Measurements from ENCODE around the gene GLI3. TPM values are rescaled to one million over a fixed set of nuclear protein-coding genes. Genes with fewer than 3 reads are reported as not detected.
A peak's percentile ranks its signal among the peaks of the same experiment; 100 is the strongest.

Gene GLI3
- total and polyA plus RNA-seq, 2 of the 4 experiments (the other 2 are of a cell fraction): 1.3 to 3.9 TPM

GRCh38 chr7:41930538-41931262 is 306.3 kb downstream of the GLI3 start (continued):
- TF ChIP-seq ELK1 (IDR thresholded peaks at IDR 0.05; ENCODE audit: borderline replicate concordance, low read depth, low read length) (no peak), FOS (IDR thresholded peaks at IDR 0.05; ENCODE audit: low read depth, low read length) (no peak)

- no peak overlapping the region for H3K9ac ChIP-seq (ENCODE audit: low read depth, low read length)
- 0 out of 3 replicates have a peak overlapping the region, but pooled peaks have one; percentile 64 for H2BK15ac ChIP-seq (ENCODE audit: low read depth, low read length)
- H2BK120ac ChIP-seq (ENCODE audit: low read depth, low read length): peak overlapping the region; percentile 78
- CTCF ChIA-PET: interaction anchor here (1.1 to 1.5 kb wide), 2 partner anchors 12 to 42 kb away, joined by 3 to 8 read pairs; no protein-coding TSS in a partner anchor
- H3K27ac ChIP-seq (ENCODE audit: insufficient read depth, low read length): peak overlapping the region; percentile 63; the same call in 1 of the 2 replicates
- no peaks in the 10 kb centered on the region for H3K27me3 ChIP-seq (ENCODE audit: control insufficient read depth, insufficient read depth, low read length)
- no TSS peak for BruUV-seq (replicated peaks)
- in situ Hi-C loops (cut with MboI; ENCODE audit: low sequenced_read_pairs) (no loop called here), dilution Hi-C loops (cut with HindIII; ENCODE audit: low sequenced_read_pairs, unreplicated experiment) (no loop called here), intact Hi-C loops (cut with micrococcal nuclease) (no loop called here)
- H4K91ac ChIP-seq (ENCODE audit: insufficient read depth, low read depth, low read length): peak overlapping the region; percentile 67; the same call in 1 of the 2 replicates
- H3K4me1 ChIP-seq (ENCODE audit: control insufficient read depth, insufficient read depth, low read length): peaks cover 13% of the 10 kb centered on the region
- DNase-seq (peak; percentile 53), ATAC-seq (ENCODE audit: low read depth) (peak; percentile 83)
- H3K4me3 ChIP-seq (ENCODE audit: insufficient read depth, low read depth, low read length): no peak overlapping the region
- peak overlapping the region in 1 of 2 experiments; percentile 41; a peak in 1 of 4 replicates for H4K8ac ChIP-seq (ENCODE audit: low read depth in 2 of 2, low read length in 2 of 2)
- no peak overlapping the region for H2AK9ac ChIP-seq (replicated peaks; ENCODE audit: low read depth, low read length, poor library complexity)
- WGBS, 2 experiments (ENCODE audit: extremely low coverage in 2 of 2, insufficient read length in 1 of 2): no CpG with 5 or more reads among the region's 1 CpG
- no peak overlapping the region for H3K23ac ChIP-seq (ENCODE audit: low read depth, low read length)
- H3K4ac ChIP-seq (ENCODE audit: low read depth, low read length): peak overlapping the region; percentile 68
- H2AFZ ChIP-seq (replicated peaks; ENCODE audit: low read length, poor library complexity): no peak overlapping the region
- no peaks in the 10 kb centered on the region; the same call in 1 of the 2 replicates for H3K9me1 ChIP-seq (ENCODE audit: insufficient read depth, low read length)
- no peak overlapping the region for H3K14ac ChIP-seq (replicated peaks; ENCODE audit: low read depth, low read length)
- H2BK5ac ChIP-seq (ENCODE audit: low read depth, low read length, poor library complexity, severe bottlenecking): no peak overlapping the region
- 0 out of 2 replicates have a peak overlapping the region, but pooled peaks have one; percentile 6 for H2AK5ac ChIP-seq (ENCODE audit: low read depth, low read length)
- H2BK20ac ChIP-seq (ENCODE audit: low read depth, low read length): peak overlapping the region; percentile 62
- H3K18ac ChIP-seq (ENCODE audit: low read depth, low read length): peak overlapping the region; percentile 87
- H3K36me3 ChIP-seq (ENCODE audit: control insufficient read depth, insufficient read depth, low read length): no peaks in the 10 kb centered on the region
- H3K79me1 ChIP-seq (ENCODE audit: low read depth in 1 of 2, low read length in 2 of 2): no peaks in the 10 kb centered on the region
- H3K4me2 ChIP-seq (ENCODE audit: low read depth, low read length): peak overlapping the region; percentile 39; the same call in 1 of the 2 replicates
- H4K5ac ChIP-seq (ENCODE audit: low read depth, low read length): peak overlapping the region; percentile 45; the same call in 1 of the 2 replicates
- H4K20me1 ChIP-seq (ENCODE audit: insufficient read depth, low read length): no peaks in the 10 kb centered on the region
- H3K9me3 ChIP-seq (ENCODE audit: control insufficient read depth, insufficient read depth, low read length): no peaks in the 10 kb centered on the region
- H3K56ac ChIP-seq (ENCODE audit: extremely low read depth, insufficient read depth, low read length): no peak overlapping the region
- POLR2A ChIA-PET (ENCODE audit: unreplicated experiment): no interaction called here
- TF ChIP-seq CHD1 (IDR thresholded peaks at IDR 0.05; ENCODE audit: low read depth, low read length): no peak
- TF ChIP-seq MAZ (IDR thresholded peaks at IDR 0.05; ENCODE audit: borderline replicate concordance, low read depth, low read length): no peak
- TF ChIP-seq FOS (IDR thresholded peaks at IDR 0.05; ENCODE audit: low read depth, low read length): no peak
- TF ChIP-seq USF2 (IDR thresholded peaks at IDR 0.05; ENCODE audit: low read depth, low read length): no peak
- no peak for TF ChIP-seq BHLHE40 (IDR thresholded peaks at IDR 0.05; ENCODE audit: low read depth, low read length)
- no peak for TF ChIP-seq MXI1 (IDR thresholded peaks at IDR 0.05; ENCODE audit: borderline replicate concordance, low read depth, low read length)
- TF ChIP-seq CTCF (conservative IDR thresholded peaks at IDR 0.05; ENCODE audit: low read depth, low read length): no peak
- no peak for TF ChIP-seq NFE2L2 (IDR thresholded peaks at IDR 0.05; ENCODE audit: low read depth, low read length)
- no peak for TF ChIP-seq ELK1 (IDR thresholded peaks at IDR 0.05; ENCODE audit: borderline replicate concordance, low read depth, low read length)
Observed at GRCh38 chr7:41928781-41929180, 308.2 kb downstream of the GLI3 start.

Measured in IMR-90 (cell line).